ENCODE data around the gene ARHGAP18.
A peak's percentile ranks its signal among the peaks of the same experiment; 100 is the strongest.

ARHGAP18 gene

GRCh38 chr6:129753422-129753821, 43.4 kb upstream of the ARHGAP18 start:
- H3K36me3 ChIP-seq (replicated peaks; ENCODE audit: insufficient read depth, low read length): no peaks in the 10 kb centered on the region
- peaks cover 21% of the 10 kb centered on the region for H3K4me1 ChIP-seq (ENCODE audit: low read length)
- no peaks in the 10 kb centered on the region for H3K9me2 ChIP-seq (replicated peaks; ENCODE audit: insufficient read depth, low read length)
- no peak overlapping the region for H3K4me3 ChIP-seq (ENCODE audit: low read length)
- H4K20me1 ChIP-seq (ENCODE audit: insufficient read depth, low read length): no peaks in the 10 kb centered on the region
- no peak overlapping the region for H2AFZ ChIP-seq (ENCODE audit: low read length)
- DNase-seq: no peak
- no peak overlapping the region for H3K4me2 ChIP-seq (ENCODE audit: low read depth, low read length)
- H3K27ac ChIP-seq (ENCODE audit: low read length): no peak overlapping the region
- H3F3A ChIP-seq (ENCODE audit: insufficient read depth, low read length): peaks cover 16% of the 10 kb centered on the region
- no peaks in the 10 kb centered on the region for H3K27me3 ChIP-seq (replicated peaks; ENCODE audit: insufficient read depth, low read length)
- no peaks in the 10 kb centered on the region for H3K79me2 ChIP-seq (ENCODE audit: low read length)
- no peak overlapping the region for H3K9ac ChIP-seq (ENCODE audit: low read length)
- no peaks in the 10 kb centered on the region for H3K9me3 ChIP-seq (replicated peaks; ENCODE audit: insufficient read depth, low read length)
- TF ChIP-seq CTCF (IDR thresholded peaks at IDR 0.05; ENCODE audit: low read length): no peak
- TF ChIP-seq EZH2 (optimal IDR thresholded peaks at IDR 0.05; ENCODE audit: low read depth, low read length): no peak
- TF ChIP-seq EZH2phosphoT487 (IDR thresholded peaks at IDR 0.05; ENCODE audit: low read length): no peak

- H3K4me1 ChIP-seq (ENCODE audit: low read length): peaks cover 30% of the 10 kb centered on the region
- H3K79me2 ChIP-seq (ENCODE audit: low read length): no peaks in the 10 kb centered on the region
- H3K4me3 ChIP-seq (ENCODE audit: low read length): no peak overlapping the region
- TF ChIP-seq EZH2phosphoT487 (IDR thresholded peaks at IDR 0.05; ENCODE audit: low read length): no peak
- no peak for TF ChIP-seq CTCF (IDR thresholded peaks at IDR 0.05; ENCODE audit: low read length)
- TF ChIP-seq EZH2 (optimal IDR thresholded peaks at IDR 0.05; ENCODE audit: low read depth, low read length): no peak
- no peak overlapping the region for H2AFZ ChIP-seq (ENCODE audit: low read length)
- H3F3A ChIP-seq (ENCODE audit: insufficient read depth, low read length): peaks cover 21% of the 10 kb centered on the region
- H3K27ac ChIP-seq (ENCODE audit: low read length): no peak overlapping the region
- no peak overlapping the region for H3K4me2 ChIP-seq (ENCODE audit: low read depth, low read length)
- no peaks in the 10 kb centered on the region for H3K9me2 ChIP-seq (replicated peaks; ENCODE audit: insufficient read depth, low read length)
- no peak overlapping the region for H3K9ac ChIP-seq (ENCODE audit: low read length)
- no peak for DNase-seq
- H3K27me3 ChIP-seq (replicated peaks; ENCODE audit: insufficient read depth, low read length): no peaks in the 10 kb centered on the region
- no peaks in the 10 kb centered on the region for H3K9me3 ChIP-seq (replicated peaks; ENCODE audit: insufficient read depth, low read length)
- H4K20me1 ChIP-seq (ENCODE audit: insufficient read depth, low read length): no peaks in the 10 kb centered on the region
- no peaks in the 10 kb centered on the region for H3K36me3 ChIP-seq (replicated peaks; ENCODE audit: insufficient read depth, low read length)
These were observed 41.4 kb upstream of the ARHGAP18 start for GRCh38 chr6:129751384-129751783.

DNA sequence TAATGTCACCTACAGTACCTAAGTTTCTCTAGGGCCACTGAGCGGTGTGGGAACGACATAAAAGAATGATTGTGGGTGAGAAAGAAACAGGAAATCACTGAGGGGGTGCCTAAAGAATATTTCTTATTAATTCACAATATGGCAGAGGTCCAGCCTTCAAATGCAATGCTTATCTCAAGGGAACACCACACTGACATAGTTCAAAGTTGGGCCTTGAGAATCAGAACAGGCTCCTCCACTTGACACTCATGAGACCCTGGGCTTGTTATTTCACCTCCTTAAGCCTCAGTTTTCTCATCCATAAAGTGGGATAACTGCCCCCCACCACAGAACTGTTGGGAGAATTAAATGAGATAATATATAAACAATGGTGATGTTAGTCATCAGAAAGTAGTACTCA, 40.4 kb upstream of the ARHGAP18 start:
- Histone ChIP-seq H3K4me1 (ENCODE audit: low read length) (peaks cover 30% of the 10 kb centered on the region), H3K9me3 (replicated peaks; ENCODE audit: insufficient read depth, low read length) (no peaks in the 10 kb centered on the region), H3K36me3 (replicated peaks; ENCODE audit: insufficient read depth, low read length) (no peaks in the 10 kb centered on the region), H3F3A (ENCODE audit: insufficient read depth, low read length) (peaks cover 21% of the 10 kb centered on the region), H3K9me2 (replicated peaks; ENCODE audit: insufficient read depth, low read length) (no peaks in the 10 kb centered on the region), H3K27ac (ENCODE audit: low read length) (peak overlapping the region; percentile 87; the same call in 1 of the 2 replicates), H3K27me3 (replicated peaks; ENCODE audit: insufficient read depth, low read length) (no peaks in the 10 kb centered on the region), H2AFZ (ENCODE audit: low read length) (no peak overlapping the region), H3K4me2 (ENCODE audit: low read depth, low read length) (peak overlapping the region; percentile 83; the same call in 1 of the 2 replicates), H3K9ac (ENCODE audit: low read length) (no peak overlapping the region), H4K20me1 (ENCODE audit: insufficient read depth, low read length) (no peaks in the 10 kb centered on the region), H3K4me3 (ENCODE audit: low read length) (no peak overlapping the region), H3K79me2 (ENCODE audit: low read length) (no peaks in the 10 kb centered on the region)
- DNase-seq: no peak
- no peak for TF ChIP-seq EZH2 (optimal IDR thresholded peaks at IDR 0.05; ENCODE audit: low read depth, low read length)
- no peak for TF ChIP-seq CTCF (IDR thresholded peaks at IDR 0.05; ENCODE audit: low read length)
- TF ChIP-seq EZH2phosphoT487 (IDR thresholded peaks at IDR 0.05; ENCODE audit: low read length): no peak
